Astrocyte of the spinal cord (primary cell): ENCODE results near the gene CYP2W1.

ENCODE experiments used
- DNase-seq: peaks from one replicate; pipeline ENCODE4 v3.0.0; 2011; ENCODE audit warnings: low read depth, low spot score
- H3K4me3 ChIP-seq: 2 replicates; pipeline ENCODE4 v1.5.1; 2011; ENCODE audit warnings: low read depth, mild to moderate bottlenecking, low read length, moderate library complexity
- CTCF ChIP-seq: IDR thresholded peaks from 2 replicates; pipeline ENCODE4 v1.5.1; 2012; ENCODE audit warnings: low read depth, mild to moderate bottlenecking, low read length, inconsistent platforms
- in situ Hi-C: cut with HindIII; loops from 2 replicates; pipeline ENCODE4 v1.10.0; 2017; ENCODE audit warnings: low sequenced_read_pairs

The CYP2W1 gene

GRCh38 chr7:974820-975681 lies 7.9 kb upstream of the CYP2W1 start, which contains the start of gene COX19:
Gene COX19, minus strand, starts transcription at chr7:975549. Its CDS starts 40 bp downstream, at chr7:975509.
- TF ChIP-seq CTCF, result no peak
- H3K4me3 ChIP-seq, result peak within 1 kb of the TSS; percentile 89
- peak; percentile 87 for DNase-seq
- in situ Hi-C loops, result no loop called here

DNA sequence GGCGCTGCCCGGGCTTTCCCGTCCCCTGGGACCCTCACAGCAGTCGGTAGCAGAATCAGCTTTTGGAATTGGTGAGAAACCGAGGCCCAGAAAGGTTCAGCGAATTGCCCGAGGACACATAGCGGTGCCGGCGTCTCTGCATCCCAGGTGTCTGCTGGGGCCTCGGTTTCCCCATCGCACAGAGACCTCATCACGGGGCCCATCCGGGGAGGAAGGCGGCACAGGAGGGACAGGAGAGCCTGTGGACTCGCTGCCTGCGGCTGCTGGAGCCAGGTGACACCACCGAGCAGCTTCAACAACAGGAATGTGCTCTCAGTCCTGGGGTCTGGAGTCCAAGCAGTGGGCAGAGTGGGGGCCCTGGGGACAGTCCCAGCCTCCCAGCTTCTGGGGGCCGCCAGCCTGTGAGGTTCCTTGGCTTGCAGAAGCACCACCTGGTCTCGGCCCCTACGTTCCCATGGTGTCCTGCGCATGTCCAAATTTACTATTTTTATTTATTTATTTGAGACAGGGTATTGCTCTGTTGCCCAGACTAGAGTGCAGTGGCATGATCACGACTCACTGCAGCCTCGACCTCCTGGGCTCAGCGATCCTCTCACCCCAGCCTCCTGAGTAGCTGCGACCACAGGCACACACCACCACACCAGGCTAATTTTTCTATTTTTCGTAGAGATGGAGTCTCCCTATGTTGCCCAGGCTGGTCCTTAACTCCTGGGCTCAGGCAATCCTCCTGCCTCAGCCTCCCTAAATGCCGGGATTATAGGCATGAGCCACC lies 7.1 kb upstream of the CYP2W1 start:
- peak overlapping the region; percentile 45 for H3K4me3 ChIP-seq
- in situ Hi-C loops, result no loop called here
- DNase-seq, result no peak
- no peak for TF ChIP-seq CTCF

DNA sequence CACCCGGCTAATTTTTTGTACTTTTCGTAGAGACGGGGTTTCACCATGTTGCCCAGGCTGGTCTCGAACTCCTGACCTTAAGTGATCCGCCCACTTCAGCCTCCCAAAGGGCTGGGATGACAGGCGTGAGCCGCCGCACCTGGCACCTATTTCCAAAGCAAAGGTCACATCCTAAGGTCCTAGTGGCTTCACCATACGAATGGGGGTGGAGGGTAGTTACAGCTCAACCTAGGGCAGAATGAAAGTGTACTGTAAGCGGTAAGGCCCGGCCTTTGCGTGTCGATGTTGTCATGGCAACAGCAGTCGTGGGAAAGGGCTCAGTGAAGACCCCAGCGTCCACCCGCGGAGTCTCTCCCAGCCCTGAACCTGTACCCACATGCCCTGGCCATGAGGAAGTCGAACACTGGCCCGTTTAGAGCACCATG lies 6.1 kb upstream of the CYP2W1 start:
- no peak for DNase-seq
- in situ Hi-C loops, result no loop called here
- H3K4me3 ChIP-seq, result no peak overlapping the region
- TF ChIP-seq CTCF, result no peak

GRCh38 chr7:977326-978048 lies 5.5 kb upstream of the CYP2W1 start:
- TF ChIP-seq CTCF, result no peak
- no peak overlapping the region for H3K4me3 ChIP-seq
- in situ Hi-C loops, result no loop called here

GRCh38 chr7:978049-978346 lies 5.0 kb upstream of the CYP2W1 start:
- no peak for TF ChIP-seq CTCF
- in situ Hi-C loops, result no loop called here
- no peak for DNase-seq
- no peak overlapping the region for H3K4me3 ChIP-seq

More at GRCh38 chr7:977326-978048, 5.5 kb upstream of the CYP2W1 start:
- DNase-seq, result no peak

DNA sequence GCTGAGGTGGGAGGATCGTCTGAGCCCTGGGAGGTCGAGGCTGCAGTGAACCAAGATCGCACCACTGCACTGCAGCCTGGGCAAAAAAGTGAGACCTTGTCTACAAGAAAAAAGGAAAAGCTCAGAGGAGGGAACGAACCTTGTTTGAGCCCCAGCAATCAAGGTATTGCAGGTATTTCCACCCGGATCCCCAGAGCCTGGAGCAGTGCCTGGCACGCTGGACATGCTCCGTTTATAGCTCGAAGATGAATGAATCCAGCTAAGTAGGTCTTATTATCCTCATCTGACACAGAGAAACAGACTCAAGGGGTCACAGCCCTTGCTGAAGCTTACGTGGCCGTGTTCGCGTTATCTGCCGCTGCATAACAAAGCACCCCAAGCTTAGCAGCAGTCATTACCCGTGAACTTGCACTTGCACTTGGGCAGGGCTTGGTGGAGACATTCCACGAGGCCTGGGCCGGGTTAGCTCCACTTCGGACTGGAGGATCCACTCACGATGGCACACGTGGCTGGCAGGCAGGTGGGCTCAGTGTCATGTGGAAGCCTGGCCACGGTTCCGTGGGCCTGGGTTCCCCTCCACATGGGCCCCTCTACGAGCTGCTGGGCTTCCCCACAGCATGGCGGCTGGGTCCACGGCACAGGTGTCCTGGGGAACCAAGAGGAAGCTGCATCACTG lies 4.4 kb upstream of the CYP2W1 start:
- H3K4me3 ChIP-seq, result no peak overlapping the region
- in situ Hi-C loops, result no loop called here
- no peak for TF ChIP-seq CTCF
- DNase-seq, result no peak
